ENCODE measurements around the gene TBC1D4.

- TF ChIP-seq CTCF (IDR thresholded peaks at IDR 0.05) = no peak
- TF ChIP-seq POLR2A (IDR thresholded peaks at IDR 0.05) = no peak
These were observed 29.4 kb downstream of the TBC1D4 start for GRCh38 chr13:75452564-75452963.

All from esophagus squamous epithelium (tissue), 4 donors.